Upper lobe of right lung (tissue), 1 donor: ENCODE data around the gene NELFB. TPM values are rescaled to one million over a fixed set of nuclear protein-coding genes. Genes with fewer than 3 reads are reported as not detected.

ENCODE experiments used
- ATAC-seq: fragments of 200-7000 bp; cut with Tn5 transposase; one replicate; pipeline ENCODE4 v1.9.1; 2020; ENCODE audit warnings: mild to moderate bottlenecking, moderate library complexity
- DNase-seq: peaks from one replicate; pipeline ENCODE4 v3.0.0-alpha.2; 2020
- H3K27ac ChIP-seq: fragments of 200-600 bp; one replicate; pipeline ENCODE4 v1.8.0; 2022
- H3K27me3 ChIP-seq: fragments of 200-600 bp; one replicate; pipeline ENCODE4 v1.8.0; 2022; ENCODE audit warnings: mild to moderate bottlenecking
- H3K36me3 ChIP-seq: fragments of 200-600 bp; one replicate; pipeline ENCODE4 v1.8.0; 2022
- H3K4me1 ChIP-seq: fragments of 200-600 bp; one replicate; pipeline ENCODE4 v1.8.0; 2022
- H3K4me3 ChIP-seq: fragments of 200-600 bp; one replicate; pipeline ENCODE4 v1.8.0; 2022; ENCODE audit warnings: mild to moderate bottlenecking
- H3K9me3 ChIP-seq: fragments of 200-600 bp; one replicate; pipeline ENCODE4 v1.8.0; 2022
- intact Hi-C: fragments of 100-400 bp; cut with DNase I; formaldehyde crosslinking; loops from one replicate; pipeline ENCODE4 v1.11.0; 2022
- total RNA-seq: library from RNA; stranded (reverse); fragmentation: NEBNext Ultra II Directional; extraction: Animal tissue kit (Norgen Biotek cat#: 25700); gene quantifications from one replicate; pipeline ENCODE4 v1.2.1, GENCODE V29; 2021
- TF ChIP-seq, protein P1 (sequence below): fragments of 200-600 bp; IDR thresholded peaks from one replicate; pipeline ENCODE4 v1.8.0; 2022; ENCODE audit warnings: antibody characterized with exemption
- donor health status: DM: no; HTN: yes; CAD: no; lungs with severe emphysema.

NELFB gene
- total RNA-seq, 1 donor from 2014 or later, result 47.2 TPM

DNA sequence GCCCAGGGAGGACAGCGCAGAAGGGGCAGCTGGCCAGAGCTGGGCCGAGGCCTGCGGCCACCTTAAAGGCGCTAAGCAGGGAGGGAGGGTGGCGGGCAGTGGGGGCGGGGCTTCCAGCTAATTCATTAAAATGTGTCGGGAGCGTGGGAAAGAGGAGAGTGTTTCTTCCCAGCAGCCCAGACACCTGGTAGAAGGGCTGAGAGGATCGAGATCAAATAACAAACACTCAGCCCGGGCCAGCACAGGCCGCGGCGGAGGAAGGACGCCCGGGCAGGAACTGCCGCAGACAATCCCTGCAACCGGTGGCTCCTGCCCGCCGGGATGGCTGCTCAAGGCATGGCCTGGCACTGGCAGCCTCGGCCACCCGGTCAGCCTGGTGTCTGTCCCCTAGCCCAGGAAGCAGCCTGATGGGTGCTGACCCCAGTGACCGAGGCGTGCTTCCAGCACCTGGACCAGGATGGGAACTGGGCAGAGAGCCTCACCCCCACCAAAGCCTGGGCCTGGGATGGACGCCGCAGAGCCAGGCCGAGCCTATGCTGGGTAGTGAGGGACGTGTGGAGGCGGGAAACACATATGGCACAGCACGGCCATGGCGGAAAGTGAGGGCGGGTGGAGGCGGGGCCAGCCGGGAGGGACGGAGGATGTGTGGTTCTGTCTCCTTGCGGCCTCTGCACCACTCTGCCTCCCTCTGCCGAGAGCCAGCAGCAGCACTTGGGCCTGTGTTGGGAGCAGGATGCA lies 50.1 kb downstream of the NELFB start:
- Histone ChIP-seq H3K9me3 (no peaks in the 10 kb centered on the region), H3K27me3 (peaks cover 3% of the 10 kb centered on the region), H3K4me1 (peaks cover 59% of the 10 kb centered on the region), H3K36me3 (no peaks in the 10 kb centered on the region), H3K4me3 (peak overlapping the region; percentile 27), H3K27ac (peak overlapping the region; percentile 67)
- ATAC-seq (peak; percentile 56), DNase-seq (peak; percentile 84)
- TF ChIP-seq, protein P1, sequence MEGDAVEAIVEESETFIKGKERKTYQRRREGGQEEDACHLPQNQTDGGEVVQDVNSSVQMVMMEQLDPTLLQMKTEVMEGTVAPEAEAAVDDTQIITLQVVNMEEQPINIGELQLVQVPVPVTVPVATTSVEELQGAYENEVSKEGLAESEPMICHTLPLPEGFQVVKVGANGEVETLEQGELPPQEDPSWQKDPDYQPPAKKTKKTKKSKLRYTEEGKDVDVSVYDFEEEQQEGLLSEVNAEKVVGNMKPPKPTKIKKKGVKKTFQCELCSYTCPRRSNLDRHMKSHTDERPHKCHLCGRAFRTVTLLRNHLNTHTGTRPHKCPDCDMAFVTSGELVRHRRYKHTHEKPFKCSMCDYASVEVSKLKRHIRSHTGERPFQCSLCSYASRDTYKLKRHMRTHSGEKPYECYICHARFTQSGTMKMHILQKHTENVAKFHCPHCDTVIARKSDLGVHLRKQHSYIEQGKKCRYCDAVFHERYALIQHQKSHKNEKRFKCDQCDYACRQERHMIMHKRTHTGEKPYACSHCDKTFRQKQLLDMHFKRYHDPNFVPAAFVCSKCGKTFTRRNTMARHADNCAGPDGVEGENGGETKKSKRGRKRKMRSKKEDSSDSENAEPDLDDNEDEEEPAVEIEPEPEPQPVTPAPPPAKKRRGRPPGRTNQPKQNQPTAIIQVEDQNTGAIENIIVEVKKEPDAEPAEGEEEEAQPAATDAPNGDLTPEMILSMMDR, result peak; percentile 28
- intact Hi-C loops, result no loop called here

DNA sequence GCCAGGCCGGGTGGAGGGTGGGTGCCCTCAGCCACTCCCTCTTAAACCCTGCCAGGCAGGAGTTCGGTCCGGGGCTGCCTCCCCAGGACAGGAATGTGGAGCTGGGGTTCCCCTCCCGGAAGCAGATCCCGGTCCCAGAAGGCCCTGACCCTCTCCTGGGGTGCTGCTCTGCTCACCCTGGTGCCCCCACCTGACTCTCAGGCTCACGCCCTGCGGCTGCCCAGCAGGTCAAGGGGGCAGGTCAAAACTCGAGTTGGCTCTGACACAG lies 50.6 kb downstream of the NELFB start:
- TF ChIP-seq, protein P1, result no peak
- H3K4me1 ChIP-seq, result peaks cover 55% of the 10 kb centered on the region
- ATAC-seq (no peak), DNase-seq (no peak)
- H3K9me3 ChIP-seq, result no peaks in the 10 kb centered on the region
- intact Hi-C loops, result no loop called here
- H3K27ac ChIP-seq, result peak overlapping the region; percentile 67
- no peaks in the 10 kb centered on the region for H3K27me3 ChIP-seq
- H3K36me3 ChIP-seq, result no peaks in the 10 kb centered on the region
- peak overlapping the region; percentile 27 for H3K4me3 ChIP-seq

DNA sequence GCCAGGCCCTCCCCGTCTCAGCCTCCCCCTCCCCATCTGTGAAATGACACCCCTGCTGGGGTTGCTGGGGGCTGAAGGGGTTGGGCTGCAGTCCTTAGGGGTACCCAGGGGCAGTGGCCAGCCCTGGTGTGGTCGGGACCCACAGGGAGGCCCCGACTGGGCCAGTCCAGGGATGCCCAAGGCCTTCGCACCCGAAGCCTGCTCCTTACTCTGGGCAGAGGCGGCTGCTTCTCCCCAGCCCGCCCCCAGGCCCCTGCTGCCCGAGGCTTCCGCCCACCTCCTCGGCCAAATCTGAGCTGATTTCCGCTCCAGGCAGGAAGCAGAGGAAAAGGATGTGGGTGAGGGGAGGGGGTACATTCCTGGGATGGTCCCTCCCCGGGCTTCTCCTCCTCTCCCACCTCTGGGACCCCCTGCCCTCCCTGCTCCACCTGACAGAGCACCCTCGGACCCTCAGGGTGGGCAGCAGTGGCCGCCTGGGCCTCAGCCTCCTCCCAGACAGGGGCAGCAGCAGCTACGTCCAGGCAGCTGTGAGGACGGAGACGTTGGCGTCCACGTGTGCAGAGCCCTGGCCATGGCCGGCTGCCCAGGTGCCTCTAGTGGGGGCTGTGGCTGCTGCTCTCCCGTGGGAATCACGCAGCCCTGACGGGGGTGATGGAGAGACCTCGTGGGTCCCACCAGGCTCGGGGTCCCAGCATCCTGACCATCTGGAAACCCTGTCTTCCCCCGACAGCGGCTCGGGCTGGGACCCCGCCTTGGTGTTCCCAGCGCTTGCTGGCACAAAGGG lies 51.1 kb downstream of the NELFB start:
- no peaks in the 10 kb centered on the region for H3K27me3 ChIP-seq
- H3K4me3 ChIP-seq, result peak overlapping the region; percentile 27
- DNase-seq (peak; percentile 71), ATAC-seq (no peak)
- intact Hi-C loops, result no loop called here
- TF ChIP-seq, protein P1, result no peak
- no peaks in the 10 kb centered on the region for H3K9me3 ChIP-seq
- H3K36me3 ChIP-seq, result no peaks in the 10 kb centered on the region
- peaks cover 53% of the 10 kb centered on the region for H3K4me1 ChIP-seq
- peak overlapping the region; percentile 67 for H3K27ac ChIP-seq

DNA sequence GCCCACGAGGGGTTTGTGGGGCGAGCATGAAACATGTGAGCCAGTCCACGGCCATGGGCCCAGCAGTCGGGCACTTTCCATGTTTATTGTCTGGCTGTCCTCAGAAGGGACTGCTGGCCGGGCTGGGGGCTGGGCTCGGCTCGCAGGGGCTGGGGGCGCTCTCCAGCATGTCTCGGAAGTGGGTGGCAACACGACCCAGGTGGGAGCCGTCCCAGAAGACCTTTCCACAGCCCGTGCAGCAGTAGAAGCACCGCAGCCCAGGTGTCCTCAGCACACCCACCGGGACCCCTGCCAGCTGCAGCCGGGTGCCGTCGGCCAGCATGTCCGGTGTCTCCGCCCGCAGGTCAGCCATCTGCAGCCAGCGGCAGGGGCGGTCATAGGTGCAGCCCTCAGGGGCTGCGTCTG lies 51.7 kb downstream of the NELFB start:
- DNase-seq (no peak), ATAC-seq (no peak)
- H3K9me3 ChIP-seq, result no peaks in the 10 kb centered on the region
- no peak overlapping the region for H3K4me3 ChIP-seq
- no peaks in the 10 kb centered on the region for H3K27me3 ChIP-seq
- H3K27ac ChIP-seq, result peak overlapping the region; percentile 67
- H3K36me3 ChIP-seq, result no peaks in the 10 kb centered on the region
- intact Hi-C loops, result no loop called here
- peaks cover 49% of the 10 kb centered on the region for H3K4me1 ChIP-seq
- TF ChIP-seq, protein P1, result no peak

DNA sequence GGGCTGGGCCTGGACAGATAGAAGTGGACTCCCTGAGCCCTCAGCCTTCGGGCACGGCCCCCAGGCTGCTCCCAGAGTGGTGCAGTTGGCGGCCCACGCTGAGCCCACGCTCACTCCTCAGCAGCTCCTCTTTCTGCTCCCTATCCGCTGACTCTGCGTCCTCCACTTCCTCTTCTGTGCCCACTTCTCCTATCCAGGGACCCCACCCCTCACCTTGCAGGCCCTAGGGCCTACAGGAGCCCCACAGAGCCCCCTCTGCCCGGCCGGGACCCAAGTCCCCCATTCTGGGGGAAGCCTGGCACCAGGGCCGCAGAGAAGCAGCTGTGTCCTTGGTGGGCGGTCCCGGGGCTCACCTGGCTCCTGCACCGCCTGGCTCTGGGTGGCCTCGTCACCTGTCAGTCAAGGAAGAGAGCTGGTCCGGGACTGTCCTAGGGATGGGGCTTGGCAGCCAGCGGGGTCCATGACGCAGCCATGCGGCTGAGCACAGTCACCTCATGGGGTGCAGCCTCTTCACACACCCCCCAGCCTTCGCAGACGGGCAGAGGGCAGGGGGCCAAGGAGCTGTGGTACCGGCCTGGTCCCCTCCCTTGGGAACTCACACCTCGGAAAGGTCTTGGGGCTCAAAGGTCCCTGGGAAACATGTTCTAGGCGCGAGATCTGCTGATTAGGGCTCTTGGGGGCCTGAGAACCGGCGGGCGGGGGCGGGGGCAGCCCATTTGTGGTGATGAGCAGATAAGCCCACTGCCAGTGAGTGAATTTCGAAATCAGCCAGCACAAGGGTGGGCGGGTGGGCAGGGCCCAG lies 52.3 kb downstream of the NELFB start:
- Histone ChIP-seq H3K27me3 (no peaks in the 10 kb centered on the region), H3K27ac (peak overlapping the region; percentile 67), H3K36me3 (no peaks in the 10 kb centered on the region), H3K9me3 (no peaks in the 10 kb centered on the region), H3K4me1 (peaks cover 49% of the 10 kb centered on the region), H3K4me3 (no peak overlapping the region)
- TF ChIP-seq, protein P1, result no peak
- DNase-seq, result peak; percentile 74
- no peak for ATAC-seq
- intact Hi-C loops, result no loop called here
